HG03432 (cell line): ENCODE data around the gene NLRP8.
"Not testable (repeated sequence)": the region's sequence is repeated elsewhere in the genome, so short reads cannot be mapped to it uniquely, and the experiment has no call there.

Source experiments
- ATAC-seq: cut with Tn5 transposase; IDR thresholded peaks from one replicate; pipeline ENCODE4 v1.9.1; 2021; ENCODE audit warnings: mild to moderate bottlenecking, moderate library complexity; ENCODE audit not compliant: unreplicated experiment

Gene NLRP8

GRCh38 chr19:55947532-55947931, at the start of gene NLRP8:
Gene NLRP8 (plus strand): TSS chr19:55947832.
- no peak for ATAC-seq

GRCh38 chr19:55898911-55899310, 48.7 kb upstream of the NLRP8 start:
- ATAC-seq: no peak

- no peak for ATAC-seq
Observed at GRCh38 chr19:55901369-55902079, 46.1 kb upstream of the NLRP8 start.

- ATAC-seq: no peak
Observed at GRCh38 chr19:55902080-55902751, 45.4 kb upstream of the NLRP8 start.

GRCh38 chr19:55907286-55907685, 40.3 kb upstream of the NLRP8 start:
- ATAC-seq: no peak

GRCh38 chr19:55907746-55908145, 39.9 kb upstream of the NLRP8 start:
- no peak for ATAC-seq

- no peak for ATAC-seq
Observed at GRCh38 chr19:55909801-55910200, 37.8 kb upstream of the NLRP8 start.

- no peak for ATAC-seq
Observed at GRCh38 chr19:55912916-55913315, 34.7 kb upstream of the NLRP8 start.

- ATAC-seq: no peak
Observed at GRCh38 chr19:55913643-55914268, 33.9 kb upstream of the NLRP8 start.

- ATAC-seq: no peak
Observed at GRCh38 chr19:55923556-55923955, 24.1 kb upstream of the NLRP8 start.

GRCh38 chr19:55927991-55928390, 19.6 kb upstream of the NLRP8 start:
- no peak for ATAC-seq

- not testable (repeated sequence) for ATAC-seq
Observed at GRCh38 chr19:55929258-55929657, 18.4 kb upstream of the NLRP8 start.

GRCh38 chr19:55930996-55931515, 16.6 kb upstream of the NLRP8 start:
- ATAC-seq: no peak

- no peak for ATAC-seq
Observed at GRCh38 chr19:55931936-55932386, 15.7 kb upstream of the NLRP8 start, which contains the start of gene NLRP13. Gene NLRP13 (minus strand): TSS chr19:55932336. CDS start chr19:55932311, 25 bp downstream.

- no peak for ATAC-seq
Observed at GRCh38 chr19:55935206-55935605, 12.4 kb upstream of the NLRP8 start.

GRCh38 chr19:55939206-55939605, 8.4 kb upstream of the NLRP8 start:
- no peak for ATAC-seq

GRCh38 chr19:55940306-55940705, 7.3 kb upstream of the NLRP8 start:
- ATAC-seq: no peak

- ATAC-seq: not testable (repeated sequence)
Observed at GRCh38 chr19:55950566-55950965, 2.9 kb downstream of the NLRP8 start.

GRCh38 chr19:55956431-55956830, 8.8 kb downstream of the NLRP8 start:
- no peak for ATAC-seq

GRCh38 chr19:55958356-55958755, 10.7 kb downstream of the NLRP8 start:
- ATAC-seq: no peak

GRCh38 chr19:55959996-55960675, 12.5 kb downstream of the NLRP8 start:
- no peak for ATAC-seq
